Neural crest cell (in vitro differentiated cells): ENCODE measurements around the gene LY6G6F. TPM values are rescaled to one million over a fixed set of nuclear protein-coding genes. Genes with fewer than 3 reads are reported as not detected.

Source experiments
- DNase-seq: peaks from one replicate; pipeline ENCODE4 v3.0.0; 2021; ENCODE audit warnings: low read depth, mixed read lengths, low spot score
- H3K27ac Mint-ChIP-seq: one replicate; pipeline ENCODE4 v1.8.0; 2021; ENCODE audit warnings: mild to moderate bottlenecking, mixed read lengths; ENCODE audit not compliant: unreplicated experiment
- H3K27me3 Mint-ChIP-seq: 2 replicates; pipeline ENCODE4 v1.8.0; 2021; ENCODE audit warnings: low read depth, mild to moderate bottlenecking, mixed read lengths
- H3K36me3 Mint-ChIP-seq: 2 replicates; pipeline ENCODE4 v1.8.0; 2021; ENCODE audit warnings: low read depth, mild to moderate bottlenecking, mixed read lengths
- H3K4me1 Mint-ChIP-seq: 2 replicates; pipeline ENCODE4 v1.8.0; 2021; ENCODE audit warnings: mixed read lengths
- H3K4me3 Mint-ChIP-seq: one replicate; pipeline ENCODE4 v1.8.0; 2021; ENCODE audit warnings: mild to moderate bottlenecking, mixed read lengths
- H3K9me3 Mint-ChIP-seq: 2 replicates; pipeline ENCODE4 v1.8.0; 2021; ENCODE audit warnings: mixed read lengths
- CTCF ChIP-seq: fragments of 200-600 bp; sonication (generic); conservative IDR thresholded peaks from 2 replicates; pipeline ENCODE4 v1.5.0; 2021; ENCODE audit warnings: antibody characterized with exemption, mild to moderate bottlenecking
- total RNA-seq: library from RNA; stranded (reverse); gene quantifications from 2 replicates; pipeline ENCODE4 v1.2.1, GENCODE V29; 2021

Gene LY6G6F
- total RNA-seq, 1 donor from 2014 or later, result not detected

DNA sequence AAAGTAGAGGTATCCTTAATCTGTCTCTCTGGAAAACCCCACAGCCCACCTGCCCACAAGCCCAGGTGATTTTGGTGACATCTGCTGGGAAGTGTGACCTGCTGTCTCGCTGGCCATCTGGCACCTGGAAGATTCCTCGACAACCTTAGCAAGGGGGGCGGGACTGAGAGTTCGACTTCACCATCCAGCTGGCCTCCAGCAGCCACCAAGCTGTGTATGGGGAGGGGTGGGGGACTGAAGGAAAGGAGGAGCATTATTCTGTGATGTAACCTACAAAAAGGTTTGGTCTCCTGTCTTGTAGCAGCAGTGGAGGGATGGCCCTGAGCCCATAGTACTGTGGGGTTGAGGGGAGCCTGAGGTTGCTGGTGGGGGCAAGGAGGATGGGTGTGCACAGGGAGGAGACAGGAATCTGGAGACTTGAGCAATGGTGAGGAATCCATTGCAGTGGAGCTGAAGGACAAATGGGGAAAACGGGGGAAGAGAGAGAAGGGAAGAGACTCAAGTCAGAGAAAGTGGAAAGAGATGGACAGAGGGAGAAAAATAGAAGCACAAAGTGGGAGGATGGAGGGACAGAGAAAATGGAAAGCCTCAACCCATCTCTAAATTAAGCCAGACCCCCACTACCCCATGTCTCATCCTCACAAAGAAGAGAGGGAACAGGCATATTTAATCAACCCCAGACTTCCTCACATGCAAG is 4.0 kb downstream of the LY6G6F start:
- H3K27ac Mint-ChIP-seq, result no peak overlapping the region

DNA sequence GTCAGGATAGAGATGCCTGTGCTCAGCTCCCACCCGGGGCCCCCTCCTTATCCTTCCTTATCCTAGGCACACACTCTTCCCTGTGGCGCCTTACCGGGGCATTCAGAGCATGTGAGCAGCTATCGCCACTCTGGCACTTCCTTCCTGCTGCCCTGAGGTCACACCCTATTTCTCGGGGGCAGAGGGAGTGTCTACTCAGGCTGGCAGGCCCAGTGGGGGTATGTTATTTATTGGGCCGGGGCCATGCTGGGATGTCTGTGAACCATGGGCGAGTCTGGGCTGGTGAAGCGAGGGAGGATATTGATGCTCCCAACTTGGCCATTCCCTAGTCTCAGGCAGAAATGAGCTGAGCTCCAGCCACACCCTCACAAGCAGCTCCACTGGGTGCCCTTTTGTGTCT is 4.6 kb downstream of the LY6G6F start:
- no peak for TF ChIP-seq CTCF
- DNase-seq, result no peak
- no peak overlapping the region for H3K27ac Mint-ChIP-seq
- no peak overlapping the region for H3K4me3 Mint-ChIP-seq
- H3K4me1 Mint-ChIP-seq, result peaks cover 27% of the 10 kb centered on the region
- H3K27me3 Mint-ChIP-seq, result no peaks in the 10 kb centered on the region
- H3K9me3 Mint-ChIP-seq, result no peaks in the 10 kb centered on the region
- no peaks in the 10 kb centered on the region for H3K36me3 Mint-ChIP-seq

More for the DNA sequence above, 4.0 kb downstream of the LY6G6F start:
- no peak for TF ChIP-seq CTCF
- Mint-ChIP-seq H3K27me3 (no peaks in the 10 kb centered on the region), H3K36me3 (no peaks in the 10 kb centered on the region), H3K4me1 (peaks cover 27% of the 10 kb centered on the region), H3K4me3 (no peak overlapping the region), H3K9me3 (no peaks in the 10 kb centered on the region)
- DNase-seq, result no peak

DNA sequence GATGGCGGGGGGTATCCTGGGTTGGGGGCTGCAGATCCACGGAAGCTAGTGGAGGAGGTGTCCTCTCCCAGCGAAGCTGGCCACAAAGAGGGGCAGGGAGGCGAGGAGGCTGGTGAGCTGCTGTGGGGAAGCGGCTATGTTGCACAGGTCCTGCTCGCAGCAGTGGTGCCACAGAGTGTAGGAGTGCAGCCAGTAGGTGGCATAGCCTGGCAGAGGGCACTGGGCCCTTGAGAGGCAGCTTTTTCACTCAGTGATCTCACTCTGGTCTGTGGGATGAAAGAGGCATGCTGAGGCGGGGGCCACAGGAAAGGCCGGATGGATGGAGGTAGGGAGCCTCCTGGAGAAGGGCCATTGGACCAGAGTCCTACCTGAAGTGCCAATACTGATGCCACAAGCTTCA is 5.6 kb downstream of the LY6G6F start:
- TF ChIP-seq CTCF, result no peak
- no peak overlapping the region for H3K4me3 Mint-ChIP-seq

DNA sequence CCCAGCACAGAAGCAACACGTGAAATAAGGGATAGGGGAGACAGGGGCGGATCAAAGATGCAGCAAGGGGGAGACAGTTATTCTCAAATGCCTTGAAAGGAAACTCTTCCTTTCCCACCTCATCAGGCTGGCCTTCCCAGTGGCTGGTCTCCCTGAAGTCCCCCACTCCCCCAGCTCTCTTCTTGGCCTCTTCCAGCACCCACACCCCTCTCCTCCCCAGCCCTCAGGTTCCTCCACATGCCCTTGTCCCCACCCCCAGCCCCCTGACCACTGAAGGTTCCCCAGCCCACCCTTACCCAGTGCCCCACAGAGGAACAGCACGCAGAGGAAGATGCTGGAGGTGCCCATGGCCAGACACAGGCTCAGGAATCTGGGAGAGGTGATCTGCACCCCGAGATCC is 6.8 kb downstream of the LY6G6F start:
- Mint-ChIP-seq H3K27me3 (no peaks in the 10 kb centered on the region), H3K9me3 (no peaks in the 10 kb centered on the region), H3K36me3 (no peaks in the 10 kb centered on the region), H3K4me1 (peaks cover 27% of the 10 kb centered on the region), H3K4me3 (no peak overlapping the region), H3K27ac (peak overlapping the region; percentile 96)
- TF ChIP-seq CTCF, result no peak
- no peak for DNase-seq

More for the DNA sequence above, 5.6 kb downstream of the LY6G6F start:
- H3K27me3 Mint-ChIP-seq, result no peaks in the 10 kb centered on the region
- H3K4me1 Mint-ChIP-seq, result peaks cover 27% of the 10 kb centered on the region
- H3K9me3 Mint-ChIP-seq, result no peaks in the 10 kb centered on the region
- H3K36me3 Mint-ChIP-seq, result no peaks in the 10 kb centered on the region
- H3K27ac Mint-ChIP-seq, result peak overlapping the region; percentile 90
- DNase-seq, result no peak

DNA sequence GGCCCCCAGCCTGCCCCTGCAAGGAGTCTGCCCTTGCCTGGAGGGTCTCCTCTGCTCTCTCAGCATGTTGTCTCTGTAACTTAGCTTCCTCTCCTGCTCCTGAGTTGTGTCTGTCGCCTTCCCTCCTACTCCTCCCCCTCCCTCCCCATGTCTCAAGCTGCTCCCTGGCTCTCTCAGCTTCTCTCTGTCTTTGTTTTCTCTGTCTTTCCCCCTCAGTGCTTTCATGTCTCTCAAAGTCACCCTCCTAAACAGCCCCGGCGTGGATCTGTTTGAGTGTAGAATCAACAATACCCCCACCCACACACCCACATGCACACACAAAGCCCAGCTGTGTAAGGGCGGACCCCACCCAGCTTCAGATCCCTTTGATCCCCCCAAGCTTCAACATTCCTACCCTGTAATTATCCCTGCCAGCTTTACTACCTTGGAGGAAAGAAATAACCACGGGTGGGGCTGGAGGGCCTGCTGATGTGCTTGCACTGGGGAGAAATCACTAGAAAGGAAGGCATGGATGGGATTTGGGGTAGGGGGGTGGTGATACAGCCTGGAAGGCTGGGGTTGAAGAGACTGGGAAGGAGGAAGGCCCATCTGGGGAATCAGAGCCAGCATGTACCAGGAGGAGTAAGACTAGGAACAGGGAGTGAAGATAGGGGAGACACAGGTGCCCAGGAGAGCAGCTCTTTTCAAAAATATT is 7.5 kb downstream of the LY6G6F start:
- peaks cover 27% of the 10 kb centered on the region for H3K4me1 Mint-ChIP-seq
- H3K4me3 Mint-ChIP-seq, result peak overlapping the region; percentile 36
- no peak for DNase-seq
- no peak for TF ChIP-seq CTCF
- peak overlapping the region; percentile 96 for H3K27ac Mint-ChIP-seq
- H3K36me3 Mint-ChIP-seq, result no peaks in the 10 kb centered on the region
- H3K27me3 Mint-ChIP-seq, result no peaks in the 10 kb centered on the region
- H3K9me3 Mint-ChIP-seq, result no peaks in the 10 kb centered on the region
